Neural cell (in vitro differentiated cells): ENCODE data around the gene P2RX5.

Experiments used
- EP300 ChIP-seq: fragments of 450-650 bp; conservative IDR thresholded peaks from 2 replicates; pipeline ENCODE4 v1.6.1; 2014; ENCODE audit warnings: antibody characterized with exemption, mild to moderate bottlenecking, moderate library complexity; ENCODE audit not compliant: poor library complexity, severe bottlenecking
- EZH2 ChIP-seq: fragments of 200-600, 300-800 bp; shearing (Covaris generic), sonication (generic); IDR thresholded peaks from 2 replicates; pipeline ENCODE4 v1.6.1; 2014; ENCODE audit warnings: antibody characterized with exemption, low read length, borderline replicate concordance, mild to moderate bottlenecking; ENCODE audit not compliant: insufficient read depth, poor library complexity, severe bottlenecking
- MXI1 ChIP-seq: fragments of 450-650 bp; conservative IDR thresholded peaks from 2 replicates; pipeline ENCODE4 v1.6.1; 2014; ENCODE audit warnings: antibody characterized with exemption, mild to moderate bottlenecking; ENCODE audit not compliant: poor library complexity, severe bottlenecking
- POLR2AphosphoS5 ChIP-seq: IDR thresholded peaks from 2 replicates; pipeline ENCODE4 v1.6.1; 2012
- RAD21 ChIP-seq: fragments of 450-650 bp; conservative IDR thresholded peaks from 2 replicates; pipeline ENCODE4 v1.6.1; 2014; ENCODE audit warnings: antibody characterized with exemption, mild to moderate bottlenecking, moderate library complexity
- TAF1 ChIP-seq: IDR thresholded peaks from 2 replicates; pipeline ENCODE4 v1.6.1; 2012; ENCODE audit warnings: low read depth
- TF ChIP-seq, protein P1 (sequence below): fragments of 450-650 bp; IDR thresholded peaks from 2 replicates; pipeline ENCODE4 v1.5.1; 2014; ENCODE audit warnings: antibody characterized with exemption, mild to moderate bottlenecking, moderate library complexity; ENCODE audit not compliant: poor library complexity, severe bottlenecking
- TF ChIP-seq, protein P2 (sequence below): IDR thresholded peaks from 2 replicates; pipeline ENCODE4 v1.6.1; 2012; ENCODE audit warnings: borderline replicate concordance

DNA sequence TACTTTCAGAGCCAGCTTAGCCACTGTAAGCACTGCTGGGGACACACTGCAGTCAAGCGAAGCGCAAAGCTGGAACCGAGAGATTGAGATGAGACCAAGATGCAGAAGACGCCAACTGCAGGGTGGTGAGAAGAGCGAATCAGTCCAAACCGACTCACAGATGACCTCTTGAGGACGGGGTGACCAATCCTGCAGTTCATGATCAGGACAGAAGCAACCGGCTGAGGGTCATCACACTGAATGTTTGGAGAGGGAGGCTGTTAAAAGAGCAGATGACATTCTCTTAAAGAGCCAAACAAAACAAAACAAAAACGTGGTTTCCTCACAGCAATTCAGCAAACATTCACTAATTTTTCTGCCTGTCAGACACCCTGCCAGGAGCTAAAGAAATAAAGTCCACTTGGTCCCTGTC is 36.3 kb upstream of the P2RX5 start:
- TF ChIP-seq RAD21, result no peak
- TF ChIP-seq, protein P1, sequence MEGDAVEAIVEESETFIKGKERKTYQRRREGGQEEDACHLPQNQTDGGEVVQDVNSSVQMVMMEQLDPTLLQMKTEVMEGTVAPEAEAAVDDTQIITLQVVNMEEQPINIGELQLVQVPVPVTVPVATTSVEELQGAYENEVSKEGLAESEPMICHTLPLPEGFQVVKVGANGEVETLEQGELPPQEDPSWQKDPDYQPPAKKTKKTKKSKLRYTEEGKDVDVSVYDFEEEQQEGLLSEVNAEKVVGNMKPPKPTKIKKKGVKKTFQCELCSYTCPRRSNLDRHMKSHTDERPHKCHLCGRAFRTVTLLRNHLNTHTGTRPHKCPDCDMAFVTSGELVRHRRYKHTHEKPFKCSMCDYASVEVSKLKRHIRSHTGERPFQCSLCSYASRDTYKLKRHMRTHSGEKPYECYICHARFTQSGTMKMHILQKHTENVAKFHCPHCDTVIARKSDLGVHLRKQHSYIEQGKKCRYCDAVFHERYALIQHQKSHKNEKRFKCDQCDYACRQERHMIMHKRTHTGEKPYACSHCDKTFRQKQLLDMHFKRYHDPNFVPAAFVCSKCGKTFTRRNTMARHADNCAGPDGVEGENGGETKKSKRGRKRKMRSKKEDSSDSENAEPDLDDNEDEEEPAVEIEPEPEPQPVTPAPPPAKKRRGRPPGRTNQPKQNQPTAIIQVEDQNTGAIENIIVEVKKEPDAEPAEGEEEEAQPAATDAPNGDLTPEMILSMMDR, result no peak
- no peak for TF ChIP-seq EZH2
- TF ChIP-seq, protein P2, sequence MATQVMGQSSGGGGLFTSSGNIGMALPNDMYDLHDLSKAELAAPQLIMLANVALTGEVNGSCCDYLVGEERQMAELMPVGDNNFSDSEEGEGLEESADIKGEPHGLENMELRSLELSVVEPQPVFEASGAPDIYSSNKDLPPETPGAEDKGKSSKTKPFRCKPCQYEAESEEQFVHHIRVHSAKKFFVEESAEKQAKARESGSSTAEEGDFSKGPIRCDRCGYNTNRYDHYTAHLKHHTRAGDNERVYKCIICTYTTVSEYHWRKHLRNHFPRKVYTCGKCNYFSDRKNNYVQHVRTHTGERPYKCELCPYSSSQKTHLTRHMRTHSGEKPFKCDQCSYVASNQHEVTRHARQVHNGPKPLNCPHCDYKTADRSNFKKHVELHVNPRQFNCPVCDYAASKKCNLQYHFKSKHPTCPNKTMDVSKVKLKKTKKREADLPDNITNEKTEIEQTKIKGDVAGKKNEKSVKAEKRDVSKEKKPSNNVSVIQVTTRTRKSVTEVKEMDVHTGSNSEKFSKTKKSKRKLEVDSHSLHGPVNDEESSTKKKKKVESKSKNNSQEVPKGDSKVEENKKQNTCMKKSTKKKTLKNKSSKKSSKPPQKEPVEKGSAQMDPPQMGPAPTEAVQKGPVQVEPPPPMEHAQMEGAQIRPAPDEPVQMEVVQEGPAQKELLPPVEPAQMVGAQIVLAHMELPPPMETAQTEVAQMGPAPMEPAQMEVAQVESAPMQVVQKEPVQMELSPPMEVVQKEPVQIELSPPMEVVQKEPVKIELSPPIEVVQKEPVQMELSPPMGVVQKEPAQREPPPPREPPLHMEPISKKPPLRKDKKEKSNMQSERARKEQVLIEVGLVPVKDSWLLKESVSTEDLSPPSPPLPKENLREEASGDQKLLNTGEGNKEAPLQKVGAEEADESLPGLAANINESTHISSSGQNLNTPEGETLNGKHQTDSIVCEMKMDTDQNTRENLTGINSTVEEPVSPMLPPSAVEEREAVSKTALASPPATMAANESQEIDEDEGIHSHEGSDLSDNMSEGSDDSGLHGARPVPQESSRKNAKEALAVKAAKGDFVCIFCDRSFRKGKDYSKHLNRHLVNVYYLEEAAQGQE, result no peak
- TF ChIP-seq TAF1, result no peak
- no peak for TF ChIP-seq POLR2AphosphoS5
- no peak for TF ChIP-seq MXI1
- TF ChIP-seq EP300, result no peak
